DND-41 (cell line): ENCODE results near the gene ZNF302.

Source experiments
- ATAC-seq: fragments of 200-7000 bp; cut with Tn5 transposase; 3 replicates; pipeline ENCODE4 v1.9.1; 2021; ENCODE audit warnings: low read depth; ENCODE audit not compliant: insufficient read depth
- DNase-seq: peaks from one replicate; pipeline ENCODE4 v3.0.0-alpha.2; 2020
- H2AFZ ChIP-seq: 2 replicates; pipeline ENCODE4 v1.6.0; 2012; ENCODE audit warnings: low read depth, low read length
- H3K27ac ChIP-seq: 2 replicates; pipeline ENCODE4 v1.5.1; 2012; ENCODE audit warnings: low read length, inconsistent platforms
- H3K27me3 ChIP-seq: fragments of 200-600 bp; sonication (generic); 2 replicates; pipeline ENCODE4 v1.6.0; 2012; ENCODE audit warnings: low read length, mild to moderate bottlenecking, inconsistent platforms; ENCODE audit not compliant: insufficient read depth, poor library complexity
- H3K36me3 ChIP-seq: 2 replicates; pipeline ENCODE4 v1.5.1; 2012; ENCODE audit warnings: low read length, inconsistent platforms; ENCODE audit not compliant: insufficient read depth
- H3K4me1 ChIP-seq: 2 replicates; pipeline ENCODE4 v1.5.1; 2012; ENCODE audit warnings: mild to moderate bottlenecking, low read length; ENCODE audit not compliant: insufficient read depth
- H3K4me2 ChIP-seq: 2 replicates; pipeline ENCODE4 v1.6.0; 2012; ENCODE audit warnings: mild to moderate bottlenecking, moderate library complexity, low read length, inconsistent platforms; ENCODE audit not compliant: insufficient read depth
- H3K4me3 ChIP-seq, 2 experiments: fragments of 200-600 bp in 1 of 2; shearing (Covaris generic) in 1 of 2; 2 replicates each; pipeline ENCODE4 v1.5.1; 2012 to 2016; ENCODE audit warnings: inconsistent platforms in 2 of 2, low read length in 2 of 2, mild to moderate bottlenecking in 2 of 2, low read depth in 1 of 2, moderate library complexity in 1 of 2
- H3K79me2 ChIP-seq: 2 replicates; pipeline ENCODE4 v1.6.0; 2012; ENCODE audit warnings: low read length, inconsistent platforms; ENCODE audit not compliant: insufficient read depth
- H3K9ac ChIP-seq: 2 replicates; pipeline ENCODE4 v1.6.0; 2012; ENCODE audit warnings: low read depth, mild to moderate bottlenecking, inconsistent platforms, low read length, moderate library complexity
- H3K9me3 ChIP-seq: 2 replicates; pipeline ENCODE4 v1.5.1; 2012; ENCODE audit warnings: low read length, moderate library complexity, mild to moderate bottlenecking, inconsistent platforms; ENCODE audit not compliant: insufficient read depth, severe bottlenecking
- H4K20me1 ChIP-seq: 2 replicates; pipeline ENCODE4 v1.6.0; 2012; ENCODE audit warnings: low read length; ENCODE audit not compliant: insufficient read depth
- CTCF ChIP-seq: IDR thresholded peaks from 2 replicates; pipeline ENCODE4 v1.5.1; 2012; ENCODE audit warnings: borderline replicate concordance, low read length, moderate library complexity, mild to moderate bottlenecking; ENCODE audit not compliant: poor library complexity, severe bottlenecking; ENCODE audit errors: extremely low read depth
- EZH2 ChIP-seq: IDR thresholded peaks from 3 replicates; pipeline ENCODE4 v1.6.1; 2012; ENCODE audit warnings: borderline replicate concordance, low read depth, mild to moderate bottlenecking, moderate library complexity, low read length, inconsistent platforms; ENCODE audit not compliant: severe bottlenecking

The ZNF302 gene

GRCh38 chr19:34733266-34733745 is 55.8 kb downstream of the ZNF302 start:
- H3K9ac ChIP-seq, result peak overlapping the region; percentile 95
- H3K79me2 ChIP-seq, result peaks cover 20% of the 10 kb centered on the region
- no peaks in the 10 kb centered on the region for H3K27me3 ChIP-seq
- H3K36me3 ChIP-seq, result peaks cover 16% of the 10 kb centered on the region
- TF ChIP-seq CTCF, result no peak
- TF ChIP-seq EZH2, result no peak
- H3K4me2 ChIP-seq, result peak overlapping the region; percentile 93
- DNase-seq (peak; percentile 69), ATAC-seq (peak; percentile 52)
- peak overlapping the region; percentile 74 to 93 for H3K4me3 ChIP-seq
- H3K27ac ChIP-seq, result peak overlapping the region; percentile 88
- H3K9me3 ChIP-seq, result no peaks in the 10 kb centered on the region
- no peaks in the 10 kb centered on the region for H4K20me1 ChIP-seq
- peaks cover 37% of the 10 kb centered on the region for H3K4me1 ChIP-seq
- H2AFZ ChIP-seq, result peak overlapping the region; percentile 95

- DNase-seq (peak; percentile 84), ATAC-seq (peak; percentile 88)
- H3K79me2 ChIP-seq, result peaks cover 20% of the 10 kb centered on the region
- peak within 1 kb of the TSS; percentile 95 for H2AFZ ChIP-seq
- TF ChIP-seq EZH2 (no peak), CTCF (no peak)
- H3K4me2 ChIP-seq, result peak within 1 kb of the TSS; percentile 93
- peak within 1 kb of the TSS; percentile 74 to 93 for H3K4me3 ChIP-seq
- peaks cover 21% of the 10 kb centered on the region for H3K36me3 ChIP-seq
- H3K4me1 ChIP-seq, result peaks cover 37% of the 10 kb centered on the region
- H3K27ac ChIP-seq, result peak within 1 kb of the TSS; percentile 88
- H3K27me3 ChIP-seq, result no peaks in the 10 kb centered on the region
- H3K9ac ChIP-seq, result peak within 1 kb of the TSS; percentile 95
- H3K9me3 ChIP-seq, result no peaks in the 10 kb centered on the region
- no peaks in the 10 kb centered on the region for H4K20me1 ChIP-seq
These were observed 56.5 kb downstream of the ZNF302 start, which contains the start of gene ZNF181 for GRCh38 chr19:34733746-34734536. Gene ZNF181, plus strand, starts transcription at chr19:34734243. Its CDS starts 795 bp downstream, at chr19:34735038.

GRCh38 chr19:34734537-34735103 is 57.1 kb downstream of the ZNF302 start:
- ATAC-seq (peak; percentile 70), DNase-seq (no peak)
- Histone ChIP-seq H3K4me3 (peak overlapping the region; percentile 74 to 93), H3K4me2 (peak overlapping the region; percentile 93), H4K20me1 (no peaks in the 10 kb centered on the region), H3K79me2 (peaks cover 20% of the 10 kb centered on the region), H3K9me3 (no peaks in the 10 kb centered on the region), H3K9ac (peak overlapping the region; percentile 95), H3K27ac (peak overlapping the region; percentile 88), H2AFZ (peak overlapping the region; percentile 95), H3K36me3 (peaks cover 28% of the 10 kb centered on the region), H3K27me3 (no peaks in the 10 kb centered on the region), H3K4me1 (peaks cover 37% of the 10 kb centered on the region)
- TF ChIP-seq CTCF (no peak), EZH2 (no peak)
